GM21717 (cell line): ENCODE results near the gene EIF2S2.

ENCODE experiments used
- ATAC-seq: cut with Tn5 transposase; IDR thresholded peaks from one replicate; pipeline ENCODE4 v1.9.1; 2021; ENCODE audit warnings: mild to moderate bottlenecking, moderate library complexity; ENCODE audit not compliant: unreplicated experiment

The EIF2S2 gene

DNA sequence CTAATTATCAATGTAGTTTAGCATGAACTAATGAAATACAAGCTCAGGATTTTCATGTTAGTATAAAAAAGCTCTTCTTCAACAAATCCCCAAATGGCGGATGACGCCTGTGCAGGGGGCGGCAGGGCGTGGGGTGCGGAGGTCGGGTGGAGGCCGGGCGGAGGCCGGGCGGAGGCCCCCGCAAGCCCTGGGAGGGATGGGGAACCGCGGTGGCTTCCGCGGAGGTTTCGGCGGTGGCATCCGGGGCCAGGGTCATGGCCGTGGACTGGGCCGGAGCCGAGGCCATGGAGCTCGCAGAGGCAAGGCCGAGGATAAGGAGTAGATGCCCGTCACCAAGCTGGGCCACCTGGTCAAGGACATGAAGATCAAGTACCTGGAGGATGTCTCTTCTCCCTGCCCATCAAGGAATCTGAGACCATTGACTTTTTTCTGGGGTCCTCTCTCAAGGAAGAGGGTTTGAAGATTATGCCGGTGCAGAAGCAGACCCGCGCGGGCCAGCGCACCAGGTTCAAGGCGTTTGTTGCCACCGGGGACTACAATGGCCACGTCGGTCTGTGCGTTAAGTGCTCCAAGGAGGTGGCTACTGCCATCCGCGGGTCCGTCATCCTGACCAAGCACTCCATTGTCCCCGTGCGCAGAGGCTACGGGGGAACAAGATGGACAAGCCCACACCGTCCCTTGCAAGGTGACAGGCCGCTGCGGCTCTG lies 10.4 kb upstream of the EIF2S2 start:
- no peak for ATAC-seq

GRCh38 chr20:34120213-34120612 lies 8.2 kb upstream of the EIF2S2 start:
- ATAC-seq: no peak

GRCh38 chr20:34115232-34115631 lies 3.2 kb upstream of the EIF2S2 start:
- ATAC-seq: no peak

DNA sequence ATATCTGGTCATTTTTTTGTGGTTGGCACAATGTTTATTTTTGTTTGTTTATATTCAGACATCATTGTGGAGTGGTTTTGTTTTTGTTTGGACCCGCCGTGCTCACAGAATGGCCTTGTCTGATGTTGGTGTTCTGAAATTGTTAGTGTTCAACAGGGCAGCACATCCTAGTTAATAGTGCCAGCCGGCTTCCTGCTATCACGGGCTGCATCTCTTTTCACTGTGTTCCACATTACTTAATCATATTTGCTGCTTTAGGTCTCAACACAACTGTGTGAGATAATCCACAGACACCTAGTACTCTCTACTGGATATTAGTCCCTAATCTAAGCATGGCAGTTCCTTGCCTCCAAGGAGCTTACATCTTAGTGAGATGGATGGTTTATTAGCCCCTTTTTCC lies 2.8 kb upstream of the EIF2S2 start:
- ATAC-seq: no peak

- no peak for ATAC-seq
Observed at GRCh38 chr20:34112600-34113101, 608 bp upstream of the EIF2S2 start.

DNA sequence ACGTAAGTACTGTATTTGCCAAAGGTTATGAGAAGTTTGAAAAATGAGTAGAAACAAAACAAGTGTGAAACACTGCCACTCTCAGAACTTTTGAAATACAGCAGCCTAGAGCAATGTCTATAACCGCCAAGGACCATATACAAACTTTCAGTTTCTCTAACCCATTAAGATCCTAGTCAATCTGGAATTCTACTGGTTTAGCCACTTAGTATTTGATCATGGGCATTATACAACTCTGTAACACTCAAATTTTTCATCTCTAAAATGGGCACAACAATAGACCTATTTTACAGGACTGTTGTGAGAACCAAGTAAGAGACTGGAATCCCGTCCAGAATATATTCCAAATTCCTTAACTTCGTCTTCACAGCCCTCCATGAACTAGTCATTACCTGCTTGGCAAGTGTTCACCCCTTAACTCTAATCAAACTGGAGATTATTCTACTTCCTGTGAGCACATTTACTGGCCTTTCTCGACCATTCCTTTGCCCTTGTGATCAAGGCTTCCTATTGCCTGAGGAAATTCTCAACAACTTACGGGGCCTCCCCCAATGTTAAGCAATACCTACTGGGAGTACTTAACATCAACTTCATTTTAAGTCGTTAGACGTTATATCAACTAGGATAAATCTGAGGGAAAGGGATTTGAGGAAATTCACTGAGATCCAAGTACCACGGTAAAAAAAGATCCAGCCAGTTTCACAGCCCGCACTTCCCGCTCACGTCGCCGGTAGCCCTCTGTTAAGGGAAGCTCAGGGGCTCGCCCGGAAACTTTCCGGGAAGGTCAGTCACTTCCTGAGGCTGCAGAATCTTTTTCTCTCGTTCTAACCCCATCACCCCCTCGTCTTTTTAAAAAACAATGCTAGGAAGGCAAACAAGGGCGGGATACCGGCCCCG lies 1.1 kb downstream of the EIF2S2 start:
- ATAC-seq: no peak

- ATAC-seq: no peak
Observed at GRCh38 chr20:34110025-34110744, 1.9 kb downstream of the EIF2S2 start.

- no peak for ATAC-seq
Observed at GRCh38 chr20:34109442-34109841, 2.6 kb downstream of the EIF2S2 start.

DNA sequence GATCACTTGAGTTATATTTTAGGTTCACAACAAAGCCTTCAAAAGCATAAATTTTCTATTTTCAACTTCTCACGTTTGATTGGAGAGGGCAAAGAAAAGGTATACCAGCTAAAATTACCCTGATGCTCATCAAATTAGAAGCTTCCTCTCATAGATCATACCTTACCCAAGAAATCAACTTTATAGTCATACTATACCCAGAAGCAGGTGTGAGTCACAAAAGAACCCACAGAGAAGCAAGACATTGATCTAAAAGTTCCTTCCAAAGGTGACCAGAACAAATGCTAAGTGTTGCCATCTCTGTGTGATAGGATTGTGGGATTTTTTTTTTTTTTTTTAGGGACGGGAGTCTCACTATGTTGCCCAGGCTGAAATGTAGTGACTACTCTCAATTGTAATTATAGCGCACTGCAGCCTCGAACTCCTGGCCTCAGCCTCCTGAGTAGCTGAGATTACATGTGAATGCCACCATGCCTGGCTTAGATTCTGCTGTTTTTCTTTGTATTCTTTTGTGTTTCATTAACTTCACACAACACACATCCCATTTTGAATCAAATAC lies 3.3 kb downstream of the EIF2S2 start:
- no peak for ATAC-seq

DNA sequence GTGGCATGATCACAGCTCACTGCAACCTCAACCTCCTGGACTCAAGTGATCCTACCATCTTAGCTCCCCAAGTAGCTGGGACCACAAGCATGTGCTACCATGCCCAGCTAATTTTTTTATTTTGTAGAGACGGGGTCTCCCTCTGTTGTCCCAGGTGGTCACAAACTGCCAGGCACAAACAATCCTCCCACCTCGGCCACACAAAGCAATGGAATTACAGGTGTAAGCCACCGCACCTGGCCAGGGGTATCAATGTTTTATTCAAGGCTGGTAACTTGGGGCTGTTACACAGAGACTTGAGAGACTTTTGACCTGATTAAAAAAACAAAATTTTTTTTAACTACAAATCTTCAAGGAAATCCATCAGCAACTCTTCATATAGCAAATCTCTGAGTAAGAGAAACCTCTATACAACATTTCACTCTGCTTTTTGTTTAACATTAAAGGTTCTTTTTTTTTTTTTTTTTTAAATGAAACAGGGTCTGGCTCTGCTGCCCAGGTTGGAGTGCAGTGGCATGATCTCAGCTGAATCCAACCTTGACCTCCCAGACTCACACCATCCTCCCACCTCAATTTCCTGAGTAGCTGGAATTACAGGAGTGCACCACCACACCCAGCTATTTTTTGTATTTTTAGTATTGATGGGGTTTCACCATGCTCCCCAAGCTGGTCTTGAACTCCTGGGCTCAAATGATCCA lies 5.9 kb downstream of the EIF2S2 start:
- ATAC-seq: no peak

- ATAC-seq: no peak
Observed at GRCh38 chr20:34104059-34104458, 8.0 kb downstream of the EIF2S2 start.

DNA sequence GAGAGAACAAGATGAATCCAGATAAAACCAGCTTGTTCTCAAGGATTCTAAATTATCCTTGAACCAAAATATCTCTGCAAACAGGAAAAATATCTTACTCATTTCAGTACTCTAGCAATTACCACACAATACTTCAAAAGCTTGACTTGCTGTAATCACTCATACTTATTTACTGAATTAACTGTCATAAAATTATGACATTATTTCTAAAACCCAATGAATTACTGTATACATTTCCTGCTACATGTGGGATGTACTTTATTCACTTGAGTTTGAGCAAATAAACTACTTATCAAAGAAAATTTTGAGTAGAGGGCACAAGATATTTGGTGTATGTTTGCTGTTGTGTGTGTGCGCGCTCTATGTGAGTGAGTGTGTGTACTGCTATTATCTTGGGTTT lies 9.7 kb downstream of the EIF2S2 start:
- no peak for ATAC-seq

DNA sequence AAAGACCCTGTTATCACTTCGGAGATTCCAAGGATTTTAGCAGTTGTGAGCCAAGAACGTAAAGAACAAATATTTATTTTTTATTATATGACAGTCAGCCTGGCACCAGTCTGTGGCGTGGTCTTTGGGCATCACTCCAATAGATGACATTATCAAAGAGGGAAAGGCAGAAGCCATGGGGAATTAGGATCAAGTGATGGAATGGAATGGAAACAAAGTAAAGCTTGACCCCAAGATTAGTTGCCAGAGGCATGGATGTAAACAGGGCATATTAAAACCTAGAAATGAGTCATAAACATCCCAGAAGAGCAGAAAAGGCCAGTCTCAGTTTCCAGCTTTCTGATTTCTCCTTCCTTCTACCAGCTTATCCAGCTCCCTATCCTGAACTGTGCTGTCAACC lies 11.5 kb downstream of the EIF2S2 start:
- ATAC-seq: no peak

GRCh38 chr20:34099675-34100074 lies 12.4 kb downstream of the EIF2S2 start:
- no peak for ATAC-seq

GRCh38 chr20:34098570-34098969 lies 13.5 kb downstream of the EIF2S2 start:
- no peak for ATAC-seq

DNA sequence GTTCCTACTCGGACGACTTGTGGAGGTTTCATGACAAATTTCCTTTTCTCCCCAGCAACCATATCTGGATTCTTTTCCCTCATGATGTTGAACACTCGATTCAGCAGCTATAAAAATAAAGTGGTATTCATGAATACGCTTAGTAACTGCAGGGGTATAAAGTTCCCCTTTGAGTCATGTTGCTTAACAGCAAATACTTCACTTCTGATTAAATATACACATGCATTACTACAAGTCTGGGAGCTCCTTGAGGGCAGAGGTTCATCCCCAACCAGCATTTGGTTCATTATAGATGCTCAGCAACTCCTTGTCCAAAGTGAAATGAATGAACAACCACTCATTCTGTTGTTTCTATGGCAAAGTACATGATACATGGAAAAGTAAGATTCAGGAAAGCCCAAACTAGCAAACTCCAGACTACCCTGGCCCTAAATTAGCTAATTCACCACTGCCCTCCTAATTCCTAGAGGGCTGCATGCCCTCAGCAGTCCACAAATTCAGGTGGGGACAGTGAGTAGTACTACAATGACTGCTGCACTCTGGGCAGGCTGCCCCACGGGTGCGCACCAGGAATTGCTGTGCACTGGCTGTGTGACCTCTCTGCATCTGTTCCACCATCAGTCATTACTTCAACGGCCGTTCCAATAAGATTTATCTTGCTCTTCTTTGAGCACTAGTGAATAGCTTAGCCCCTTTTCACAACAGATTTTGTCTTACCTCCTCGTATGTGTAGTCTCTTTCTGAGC lies 15.2 kb downstream of the EIF2S2 start:
- no peak for ATAC-seq

DNA sequence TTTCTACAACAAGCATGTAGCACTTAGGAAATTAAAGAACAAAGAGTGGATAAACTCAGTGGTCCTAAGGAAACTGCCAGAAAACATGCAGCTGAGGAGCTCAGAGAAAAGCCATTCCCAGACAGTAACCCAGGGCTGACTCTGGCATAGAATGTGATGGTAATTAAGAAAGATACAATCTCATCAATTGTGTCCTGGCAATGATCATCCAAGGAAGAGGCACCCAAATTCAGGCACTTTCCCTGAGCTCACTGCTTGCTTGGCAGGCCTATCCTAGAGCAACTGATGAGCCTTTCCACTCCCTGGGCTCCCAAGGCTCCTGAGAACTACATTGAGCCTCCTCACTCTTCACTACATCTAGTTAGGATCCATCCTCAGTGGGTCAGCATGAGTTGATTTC lies 16.2 kb downstream of the EIF2S2 start:
- no peak for ATAC-seq

DNA sequence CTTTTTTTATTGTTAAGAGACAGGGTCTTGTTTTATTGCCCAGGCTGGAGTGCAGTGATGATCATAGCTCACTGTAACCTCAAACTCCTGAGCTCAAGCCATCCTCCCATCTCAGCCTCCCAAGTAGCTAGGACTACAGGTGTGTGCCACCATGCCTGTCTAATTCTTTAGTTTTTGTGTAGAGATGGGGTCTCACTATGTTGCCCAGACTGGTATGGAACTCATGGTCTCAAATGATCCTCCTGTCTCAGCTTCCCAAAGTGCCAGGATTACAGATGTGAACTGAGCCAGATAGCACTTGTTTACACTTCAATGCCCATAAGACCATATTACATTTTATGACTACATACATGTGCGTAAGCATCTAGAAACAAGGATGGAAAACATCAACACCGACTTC lies 18.1 kb downstream of the EIF2S2 start:
- ATAC-seq: no peak

- ATAC-seq: no peak
Observed at GRCh38 chr20:34091637-34092200, 20.3 kb downstream of the EIF2S2 start.
